22Rv1 (cell line): ENCODE measurements around the gene PSMA4.

Experiments used
- ZFX ChIP-seq: fragments of 450-650 bp; IDR thresholded peaks from 2 replicates; pipeline ENCODE4 v1.6.1; 2017; ENCODE audit warnings: antibody characterized with exemption, borderline replicate concordance
- TF ChIP-seq, protein P1 (sequence below): fragments of 450-650 bp; IDR thresholded peaks from 2 replicates; pipeline ENCODE4 v1.5.1; 2017; ENCODE audit warnings: mild to moderate bottlenecking

DNA sequence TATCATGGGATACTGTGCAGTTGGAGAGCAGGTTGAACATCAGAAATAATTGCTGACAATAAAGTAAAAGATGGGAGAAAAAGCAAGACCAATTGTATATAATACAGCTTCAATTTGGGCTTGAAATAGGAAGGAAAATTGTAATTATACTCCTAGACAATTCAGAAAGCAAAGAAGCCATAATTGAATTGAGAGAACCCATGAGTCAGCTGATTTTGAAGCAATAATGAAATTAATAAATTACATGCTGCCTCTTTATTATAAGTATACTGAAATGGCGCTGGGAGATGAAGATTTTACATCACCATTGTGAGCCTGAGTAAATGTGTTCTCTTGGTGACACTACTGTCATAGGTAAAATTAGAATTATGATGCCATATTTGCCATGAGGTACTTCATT, 57.3 kb downstream of the PSMA4 start:
- TF ChIP-seq, protein P1, sequence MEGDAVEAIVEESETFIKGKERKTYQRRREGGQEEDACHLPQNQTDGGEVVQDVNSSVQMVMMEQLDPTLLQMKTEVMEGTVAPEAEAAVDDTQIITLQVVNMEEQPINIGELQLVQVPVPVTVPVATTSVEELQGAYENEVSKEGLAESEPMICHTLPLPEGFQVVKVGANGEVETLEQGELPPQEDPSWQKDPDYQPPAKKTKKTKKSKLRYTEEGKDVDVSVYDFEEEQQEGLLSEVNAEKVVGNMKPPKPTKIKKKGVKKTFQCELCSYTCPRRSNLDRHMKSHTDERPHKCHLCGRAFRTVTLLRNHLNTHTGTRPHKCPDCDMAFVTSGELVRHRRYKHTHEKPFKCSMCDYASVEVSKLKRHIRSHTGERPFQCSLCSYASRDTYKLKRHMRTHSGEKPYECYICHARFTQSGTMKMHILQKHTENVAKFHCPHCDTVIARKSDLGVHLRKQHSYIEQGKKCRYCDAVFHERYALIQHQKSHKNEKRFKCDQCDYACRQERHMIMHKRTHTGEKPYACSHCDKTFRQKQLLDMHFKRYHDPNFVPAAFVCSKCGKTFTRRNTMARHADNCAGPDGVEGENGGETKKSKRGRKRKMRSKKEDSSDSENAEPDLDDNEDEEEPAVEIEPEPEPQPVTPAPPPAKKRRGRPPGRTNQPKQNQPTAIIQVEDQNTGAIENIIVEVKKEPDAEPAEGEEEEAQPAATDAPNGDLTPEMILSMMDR: no peak
- TF ChIP-seq ZFX: no peak
